GM18951 (cell line): Measurements from ENCODE around the gene GAL3ST2.

ENCODE experiments used
- POLR2A ChIP-seq: IDR thresholded peaks from 4 replicates; pipeline ENCODE4 v1.6.1; 2011; ENCODE audit warnings: mild to moderate bottlenecking; ENCODE audit not compliant: insufficient read length, insufficient read depth; ENCODE audit errors: extremely low read depth
- in situ Hi-C: fragments of 300-500 bp; cut with MboI; formaldehyde crosslinking; loops from one replicate; pipeline ENCODE4 v1.12.0; 2022; ENCODE audit warnings: low sequenced_read_pairs, mixed read lengths, inconsistent platforms; ENCODE audit not compliant: unreplicated experiment

Gene GAL3ST2

DNA sequence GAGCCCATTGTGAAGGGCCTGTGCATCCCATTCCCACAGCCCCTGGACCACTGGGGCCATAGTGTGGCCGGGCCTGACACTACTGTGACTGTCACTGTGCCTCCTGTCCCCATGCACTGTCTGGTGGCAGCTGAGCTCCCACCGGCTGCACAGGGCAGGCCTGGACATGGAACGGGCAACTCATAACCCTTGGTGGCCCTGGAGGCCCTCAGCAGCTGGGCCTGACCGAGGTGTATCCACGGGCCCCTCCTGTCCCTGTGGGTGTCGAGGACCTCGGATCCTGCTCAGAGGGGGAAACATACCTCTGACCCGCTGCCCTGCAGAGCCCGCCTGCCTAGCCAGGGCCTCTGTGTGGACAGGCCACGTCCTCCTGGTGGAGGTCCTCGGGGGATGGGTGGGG, 7.8 kb upstream of the GAL3ST2 start:
- in situ Hi-C loops: no loop called here
- no peak for TF ChIP-seq POLR2A

DNA sequence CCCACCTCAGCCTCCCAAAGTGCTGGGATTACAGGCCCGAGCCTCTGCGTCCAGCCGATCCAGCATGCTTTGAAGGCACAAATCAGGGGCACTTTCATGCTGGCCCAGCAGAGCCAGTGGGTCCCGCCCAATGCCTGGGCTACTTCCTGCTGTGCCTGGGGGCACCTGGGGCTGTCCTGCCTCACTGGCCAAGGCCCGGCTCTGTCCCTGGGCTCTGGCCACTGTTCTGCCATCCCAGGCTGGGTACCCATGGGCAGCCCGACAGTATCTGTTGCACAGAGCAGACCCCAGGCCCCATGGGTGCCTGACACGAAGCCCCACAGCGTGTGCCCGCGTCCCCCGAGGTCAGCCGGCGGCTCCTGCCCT, 6.8 kb upstream of the GAL3ST2 start:
- in situ Hi-C loops: no loop called here

DNA sequence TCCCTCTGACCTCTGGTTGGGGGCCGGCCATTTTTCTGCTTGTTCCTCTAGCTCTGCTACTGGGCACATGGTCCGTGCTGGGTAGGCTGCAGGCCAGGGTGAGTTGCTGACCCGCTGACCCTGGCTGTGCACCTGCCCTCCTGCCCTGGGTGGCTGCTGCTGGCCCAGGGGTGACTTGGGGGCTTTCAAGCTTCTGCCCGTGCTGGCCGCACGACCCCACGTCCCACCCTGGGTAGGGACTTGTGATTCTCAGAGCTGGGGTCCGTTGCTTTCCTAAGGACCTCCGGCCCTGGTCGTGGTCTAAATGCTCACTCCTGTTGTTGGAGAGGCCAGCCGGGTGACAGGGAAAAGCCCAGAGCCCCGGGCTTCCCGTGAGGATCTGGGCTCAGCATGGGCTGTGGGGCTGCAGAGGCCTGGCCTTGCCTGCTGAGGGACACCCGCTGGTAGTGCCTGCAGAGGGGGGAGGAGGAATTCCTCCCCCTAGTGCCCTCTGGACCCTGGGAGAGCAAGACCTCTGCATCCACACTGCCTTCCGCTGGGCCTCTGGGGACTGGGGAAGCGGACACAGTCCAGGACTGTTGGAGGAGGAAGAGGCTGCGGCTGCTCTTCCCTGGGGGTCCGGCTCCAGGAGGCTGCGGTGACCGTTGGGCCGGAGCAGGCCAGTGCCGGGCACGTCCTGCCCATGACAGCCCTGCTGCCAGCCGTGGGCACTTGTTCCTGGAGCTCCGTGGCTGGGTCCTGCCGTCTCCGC, 6.3 kb upstream of the GAL3ST2 start:
- TF ChIP-seq POLR2A: no peak

More for the DNA sequence above, 6.8 kb upstream of the GAL3ST2 start:
- no peak for TF ChIP-seq POLR2A

DNA sequence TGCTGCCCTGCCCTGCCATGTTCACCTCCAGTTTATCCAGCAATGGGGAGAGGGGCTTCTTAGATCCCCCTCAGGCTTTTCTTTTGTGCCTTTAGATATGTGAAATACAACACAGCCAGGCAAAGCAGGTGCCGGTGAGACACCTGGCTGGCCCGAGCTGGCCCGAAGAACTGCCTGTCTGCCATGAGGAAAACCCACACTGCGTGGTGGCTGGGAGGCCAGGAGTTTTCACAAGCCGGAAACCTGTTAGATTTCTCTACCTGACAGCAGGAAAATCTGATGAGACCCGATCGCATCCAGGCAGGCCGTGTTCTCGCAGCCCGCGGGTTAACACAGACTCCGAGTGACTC, 5.7 kb upstream of the GAL3ST2 start:
- in situ Hi-C loops: no loop called here
- no peak for TF ChIP-seq POLR2A

More for the DNA sequence above, 6.3 kb upstream of the GAL3ST2 start:
- in situ Hi-C loops: no loop called here

DNA sequence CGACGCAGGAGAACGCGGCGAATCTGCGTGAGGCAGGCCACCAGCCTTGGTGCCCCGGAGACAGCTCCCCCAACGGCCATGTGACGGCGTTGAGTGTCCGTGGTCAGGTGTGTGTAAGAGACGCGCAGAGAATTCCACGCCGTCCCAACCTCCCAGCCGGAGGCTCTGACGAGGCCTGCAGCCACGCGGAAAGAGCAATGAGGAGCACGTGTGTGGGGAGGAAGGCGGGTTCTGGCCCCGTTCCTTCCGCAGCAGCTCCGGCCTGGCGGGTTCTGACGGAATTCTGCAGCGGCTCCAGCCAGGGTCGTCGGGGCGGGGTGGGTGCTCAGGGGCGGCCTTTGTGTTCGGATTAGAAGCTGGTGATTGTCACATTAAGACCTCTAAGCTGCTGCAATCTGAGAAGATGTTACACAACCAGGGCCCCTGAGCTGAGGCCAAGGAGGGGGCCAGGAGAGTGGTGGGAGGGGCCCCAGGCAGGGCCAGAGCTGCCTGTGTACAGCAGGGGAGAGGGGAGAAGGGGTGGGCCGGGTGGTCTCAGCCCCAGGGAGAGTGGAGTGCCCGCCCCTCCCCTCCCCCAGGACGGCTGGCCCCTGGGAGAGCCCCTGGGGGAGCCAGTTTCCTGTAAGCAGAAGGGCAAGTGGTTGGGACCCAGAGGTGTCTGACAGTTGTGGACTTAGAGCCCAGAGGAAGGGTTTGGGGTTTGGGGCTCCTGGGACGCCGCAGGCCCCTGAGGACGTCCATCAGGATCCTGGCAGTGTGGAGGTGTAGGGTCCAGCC, 5.1 kb upstream of the GAL3ST2 start:
- in situ Hi-C loops: no loop called here
- TF ChIP-seq POLR2A: no peak

GRCh38 chr2:241772063-241772499, 4.5 kb upstream of the GAL3ST2 start:
- TF ChIP-seq POLR2A: no peak
- in situ Hi-C loops: no loop called here

- in situ Hi-C loops: no loop called here
These were observed 2.9 kb upstream of the GAL3ST2 start for GRCh38 chr2:241773511-241774418.

GRCh38 chr2:241774419-241775222, 2.0 kb upstream of the GAL3ST2 start:
- no peak for TF ChIP-seq POLR2A
- in situ Hi-C loops: no loop called here

More at GRCh38 chr2:241773511-241774418, 2.9 kb upstream of the GAL3ST2 start:
- TF ChIP-seq POLR2A: no peak

DNA sequence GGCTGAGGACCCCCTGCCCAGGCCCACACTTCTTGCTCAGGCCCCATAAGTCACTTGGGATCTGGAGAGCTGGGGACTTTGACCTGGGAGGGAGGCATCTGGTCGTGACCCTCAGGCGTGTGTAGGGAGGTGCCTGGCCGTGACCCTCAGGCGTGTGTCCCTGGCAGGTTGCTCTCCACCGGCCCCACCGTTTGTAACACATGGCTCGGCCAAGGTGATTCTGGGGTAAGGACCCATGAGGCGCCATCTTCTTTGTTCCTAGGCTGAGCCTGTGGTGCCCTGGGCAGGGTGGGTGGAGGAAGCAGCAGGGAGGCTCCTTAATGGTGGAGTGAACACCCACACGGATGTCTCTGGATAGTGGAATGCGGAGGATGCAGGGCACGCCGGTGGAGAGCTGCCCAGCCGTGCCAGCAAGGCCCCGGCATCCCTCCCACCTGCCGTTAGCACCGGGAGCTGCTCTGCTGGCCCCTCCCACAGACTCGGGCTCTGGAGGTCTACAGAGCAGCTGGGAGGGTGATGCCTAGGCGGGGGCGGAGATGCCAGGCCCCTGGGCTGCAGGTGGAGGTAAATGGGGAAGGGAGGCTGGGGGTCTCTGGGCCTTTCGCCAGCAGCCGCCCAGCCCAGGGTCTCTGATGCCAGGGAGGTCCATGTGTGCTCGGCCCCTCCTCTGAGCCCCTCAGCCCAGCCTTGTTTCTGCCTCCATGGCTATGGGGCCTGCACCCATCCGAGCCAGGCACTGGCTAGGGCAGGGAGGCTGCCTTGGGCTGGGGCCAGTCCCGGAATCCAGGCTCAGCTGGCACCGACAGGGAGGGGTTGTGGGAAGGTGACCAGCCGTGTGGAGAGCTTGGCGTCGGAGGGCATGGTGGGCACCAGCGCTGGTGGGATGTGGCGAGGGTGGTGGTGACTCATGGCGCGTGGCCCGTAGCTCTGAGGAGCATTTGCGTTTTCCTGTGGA, 1.1 kb upstream of the GAL3ST2 start:
- in situ Hi-C loops: no loop called here
- no peak for TF ChIP-seq POLR2A

- no peak for TF ChIP-seq POLR2A
- in situ Hi-C loops: no loop called here
These were observed 606 bp downstream of the GAL3ST2 start for GRCh38 chr2:241777170-241777685.
